K562 (cell line): Measurements from ENCODE around the gene CALML3. TPM values are rescaled to one million over a fixed set of nuclear protein-coding genes. Genes with fewer than 3 reads are reported as not detected.

Experiments used
- ATAC-seq: fragments of 200-7000 bp; cut with Tn5 transposase; 3 replicates; pipeline ENCODE4 v1.9.1; 2020; ENCODE audit warnings: moderate library complexity
- BruUV-seq: library from RNA; stranded (reverse); fragments of 400-500 nt; replicated peaks from 2 replicates; lab custom pipeline; 2021; lab: Mats Ljungman, UMichigan
- CTCF ChIA-PET: fragments of 300-600 bp; formaldehyde crosslinking; extraction: SDS; loops from one replicate; lab custom pipeline; 2021; ENCODE audit warnings: low intra/inter-chr PET ratio; lab: Yijun Ruan, JAX
- POLR2A ChIA-PET: fragments of 300-600, 350-650 bp; sonication (Branson Sonifier 250); formaldehyde crosslinking; extraction: SDS; loops from one replicate; lab custom pipeline; 2021; ENCODE audit warnings: antibody characterized with exemption, inconsistent platforms; lab: Yijun Ruan, JAX
- DNase-seq, 4 experiments: peaks; one replicate each; pipeline versions ENCODE4 v3.0.0 to v3.0.0-alpha.2; 2011 to 2018; ENCODE audit warnings: low spot score in 3 of 4, mixed read lengths in 3 of 4; ENCODE audit errors: extremely low read depth in 1 of 4
- FAIRE-seq: peaks from 2 replicates; lab custom pipeline; 2011; peaks lifted over from hg19 to GRCh38; lab: Jason Lieb, UNC
- H2AFZ ChIP-seq: 2 replicates; pipeline ENCODE4 v1.6.0; 2011; ENCODE audit warnings: low read depth, low read length, control low read depth, inconsistent platforms
- H3K27ac ChIP-seq: fragments of 200-600 bp; 3 replicates; pipeline ENCODE4 v1.8.0; 2011; ENCODE audit warnings: low read depth, mild to moderate bottlenecking, control low read depth, inconsistent platforms, low read length, moderate library complexity, mixed read lengths; ENCODE audit errors: extremely low read depth
- H3K27me3 ChIP-seq, 2 experiments: fragments of 300-600 bp in 1 of 2; 2 replicates in 1 of 2; 3 replicates in 1 of 2; pipeline versions ENCODE4 v1.6.0 to v1.8.0; 2011; ENCODE audit warnings: inconsistent platforms in 2 of 2, low read length in 2 of 2, mild to moderate bottlenecking in 1 of 2, mixed read lengths in 1 of 2, moderate library complexity in 1 of 2; ENCODE audit not compliant: control insufficient read depth in 2 of 2, insufficient read depth in 2 of 2
- H3K36me3 ChIP-seq: fragments of 300-600 bp; 3 replicates; pipeline ENCODE4 v1.8.0; 2011; ENCODE audit warnings: mild to moderate bottlenecking, low read length, inconsistent platforms; ENCODE audit not compliant: control insufficient read depth, insufficient read depth
- H3K4me1 ChIP-seq, 2 experiments: fragments of 200-600 bp in 1 of 2; replicated peaks in 1 of 2; 2 replicates in 1 of 2; 3 replicates in 1 of 2; pipeline versions ENCODE4 v1.5.1 to v1.8.0; 2011; ENCODE audit warnings: inconsistent platforms in 2 of 2, low read length in 2 of 2, mild to moderate bottlenecking in 1 of 2, mixed read lengths in 1 of 2, moderate library complexity in 1 of 2; ENCODE audit not compliant: control insufficient read depth in 2 of 2, insufficient read depth in 2 of 2
- H3K4me2 ChIP-seq: 2 replicates; pipeline ENCODE4 v1.6.1; 2011; ENCODE audit warnings: low read length, control low read depth, inconsistent platforms, mixed read lengths; ENCODE audit not compliant: insufficient read depth
- H3K4me3 ChIP-seq: fragments of 200-600 bp; sonication (generic), shearing (Covaris generic); 2 replicates; pipeline ENCODE4 v1.5.1; 2016; ENCODE audit warnings: control low read depth, inconsistent platforms
- H3K79me2 ChIP-seq: fragments of 200-600 bp; 3 replicates; pipeline ENCODE4 v1.8.0; 2011; ENCODE audit warnings: low read length, inconsistent platforms; ENCODE audit not compliant: control insufficient read depth, insufficient read depth
- H3K9ac ChIP-seq, 2 experiments: 2 replicates each; pipeline versions ENCODE4 v1.6.0 to v1.6.1; 2011; ENCODE audit warnings: low read depth in 2 of 2, low read length in 2 of 2, control low read depth in 1 of 2, inconsistent platforms in 1 of 2, mild to moderate bottlenecking in 1 of 2, mixed read lengths in 1 of 2; ENCODE audit not compliant: insufficient read depth in 1 of 2
- H3K9me1 ChIP-seq: one replicate; pipeline ENCODE4 v1.6.0; 2011; ENCODE audit warnings: inconsistent platforms, mild to moderate bottlenecking, low read length, moderate library complexity; ENCODE audit not compliant: control insufficient read depth, insufficient read depth
- H3K9me3 ChIP-seq: replicated peaks from 2 replicates; pipeline ENCODE4 v1.5.1; 2011; ENCODE audit warnings: low read depth, low read length, inconsistent platforms; ENCODE audit not compliant: control insufficient read depth, insufficient read depth
- H4K20me1 ChIP-seq: replicated peaks from 2 replicates; pipeline ENCODE4 v1.6.1; 2011; ENCODE audit warnings: low read length, inconsistent platforms, mixed read lengths; ENCODE audit not compliant: control insufficient read depth, insufficient read depth
- CBFA2T3 ChIP-seq: fragments of 450-650 bp; IDR thresholded peaks from 2 replicates; pipeline ENCODE4 v1.6.1; 2017
- L3MBTL2 ChIP-seq: fragments of 450-650 bp; IDR thresholded peaks from 2 replicates; pipeline ENCODE4 v1.6.1; 2016; ENCODE audit warnings: mild to moderate bottlenecking, moderate library complexity
- NR2C1 ChIP-seq, 2 experiments: fragments of 450-650 bp; IDR thresholded peaks; 2 replicates each; pipeline ENCODE4 v1.6.1; 2017; ENCODE audit warnings: mild to moderate bottlenecking in 2 of 2, antibody characterized with exemption in 1 of 2, inconsistent platforms in 1 of 2, missing compliant biosample characterization in 1 of 2, missing genetic modification characterization in 1 of 2
- SOX6 ChIP-seq: fragments of 450-650 bp; IDR thresholded peaks from 2 replicates; pipeline ENCODE4 v1.6.1; 2014; ENCODE audit warnings: mild to moderate bottlenecking
- TCF3 ChIP-seq: sonication (generic); formaldehyde crosslinking; IDR thresholded peaks from 2 replicates; pipeline ENCODE4 v1.4.0; 2020; ENCODE audit warnings: mild to moderate bottlenecking, missing genetic modification reagents
- YY1 ChIP-seq, 3 experiments: IDR thresholded peaks; 2 replicates each; pipeline ENCODE4 v1.6.1; 2011; ENCODE audit warnings: low read length in 2 of 3, mild to moderate bottlenecking in 2 of 3, moderate library complexity in 2 of 3, borderline replicate concordance in 1 of 3, control low read depth in 1 of 3, low read depth in 1 of 3; ENCODE audit not compliant: insufficient read depth in 3 of 3, insufficient replicate concordance in 2 of 3, control insufficient read depth in 1 of 3, insufficient read length in 1 of 3; ENCODE audit errors: extremely low read depth in 1 of 3
- ZNF347 ChIP-seq: fragments of 450-650 bp; formaldehyde crosslinking; IDR thresholded peaks from 2 replicates; pipeline ENCODE4 v1.4.0; 2020; ENCODE audit warnings: low read depth, mild to moderate bottlenecking, moderate library complexity
- ZNF354B ChIP-seq: fragments of 250-450 bp; sonication (Bioruptor Pico); IDR thresholded peaks from 2 replicates; pipeline ENCODE4 v1.4.0; 2020
- ZNF764 ChIP-seq: fragments of 250-450 bp; sonication (Bioruptor Pico); IDR thresholded peaks from 2 replicates; pipeline ENCODE4 v1.4.0; 2020; ENCODE audit warnings: low read depth, mild to moderate bottlenecking, moderate library complexity
- WGBS: fragments of 100-300 bp; shearing (Covaris generic); methylation state at CpG from one replicate; pipeline ENCODE4 v1.1.6; 2016; ENCODE audit warnings: low coverage, mixed read lengths; ENCODE audit not compliant: insufficient coverage; ENCODE audit errors: missing lambda C conversion rate; 5-methylcytosine and 5-hydroxymethylcytosine counted together
- in situ Hi-C: fragments of 300-500 bp; cut with MboI; formaldehyde crosslinking; loops from 4 replicates; pipeline ENCODE4 v1.15.0; 2018; ENCODE audit warnings: inconsistent platforms, mixed read lengths
- intact Hi-C: fragments of 100-400 bp; cut with micrococcal nuclease; formaldehyde crosslinking; loops from 2 replicates; pipeline ENCODE4 v1.14.2; 2022
- polyA plus RNA-seq, 8 experiments: library from polyadenylated mRNA; depleted of rRNA in 4 of 8; stranded (reverse) in 5 of 8; unstranded in 3 of 8; fragments of >200 nt; fragmentation: Nextera tagmentation in 2 of 8; fragmentation: Illumina TruSeq in 1 of 8; extraction: Ambion mirVana in 2 of 8; extraction: Trizol in 1 of 8; gene quantifications; 2 replicates each; pipeline versions ENCODE4 v1.2.1 to v1.2.3, GENCODE V29; 2011 to 2014; ENCODE audit warnings: inconsistent platforms in 1 of 8, missing spikeins in 1 of 8
- total RNA-seq, 7 experiments: library from RNA; depleted of rRNA in 6 of 7; stranded (reverse); fragments of >200 nt in 6 of 7; fragmentation: Illumina TruSeq in 2 of 7; extraction: Trizol in 2 of 7; gene quantifications; 2 replicates each; pipeline versions ENCODE4 v1.2.1 to v1.2.3, GENCODE V29; 2011 to 2021; ENCODE audit warnings: low replicate concordance in 1 of 7
- TF ChIP-seq, protein P1 (sequence below): fragments of 450-650 bp; IDR thresholded peaks from 2 replicates; pipeline ENCODE4 v1.6.1; 2017; ENCODE audit warnings: antibody characterized with exemption, mild to moderate bottlenecking
- TF ChIP-seq, protein P2 (sequence below): fragments of 250-450 bp; sonication (Bioruptor Pico); IDR thresholded peaks from 2 replicates; pipeline ENCODE4 v1.5.0; 2020; ENCODE audit warnings: mild to moderate bottlenecking
- TF ChIP-seq, protein P3 (sequence below): fragments of 450-650 bp; IDR thresholded peaks from 2 replicates; pipeline ENCODE4 v1.6.1; 2018; ENCODE audit warnings: mild to moderate bottlenecking, low read depth; ENCODE audit not compliant: partially characterized antibody

The CALML3 gene
- total and polyA plus RNA-seq, 9 of the 15 experiments (the other 6 are each of a cell fraction or from before 2014, with no cell fraction given) = not detected

DNA sequence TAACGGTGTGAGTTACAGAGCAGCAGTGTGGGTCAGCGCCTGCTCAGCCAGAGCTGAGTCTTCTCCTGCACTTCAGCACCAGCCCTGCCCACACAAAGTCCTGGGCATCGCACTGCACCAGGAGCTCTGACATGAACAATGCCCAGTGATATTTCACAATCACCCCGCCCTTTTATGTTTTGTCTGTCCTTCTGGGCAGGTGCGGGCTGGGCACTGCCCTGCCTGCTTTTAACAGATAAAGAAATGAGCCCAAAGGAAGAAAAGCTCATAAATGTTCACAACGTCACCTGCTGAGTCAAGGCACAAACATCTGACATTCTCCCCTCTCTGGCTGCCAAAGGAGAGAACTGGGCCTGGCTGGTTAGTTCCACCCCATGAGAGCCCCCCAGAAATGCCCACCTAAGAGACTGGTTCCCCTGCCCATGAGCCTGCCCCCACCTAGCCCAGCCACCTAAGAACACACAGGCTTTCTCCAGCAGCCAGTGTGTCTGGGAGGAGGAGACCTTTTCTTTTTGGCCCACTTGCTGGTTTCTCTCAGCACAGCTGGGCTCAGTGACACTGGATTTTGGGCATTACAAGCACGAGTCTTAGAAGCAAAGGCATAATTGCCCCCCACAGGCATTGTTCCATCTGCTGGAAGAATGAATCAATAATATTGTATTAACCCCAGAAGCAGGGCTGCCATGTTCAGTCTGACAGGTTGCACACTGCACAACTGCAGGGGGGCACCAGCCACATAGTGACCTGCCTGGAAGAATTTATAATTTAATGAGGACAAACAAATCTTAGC is 22.3 kb downstream of the CALML3 start:
- H3K27ac ChIP-seq = peak overlapping the region; percentile 68; the same call in 1 of the 3 replicates
- no peak overlapping the region for H3K4me2 ChIP-seq
- ChIA-PET CTCF (no interaction called here), POLR2A (interaction anchor here (0.7 kb wide), 1 partner anchor 83 kb away, joined by 3 read pairs; no protein-coding TSS in a partner anchor)
- H3K27me3 ChIP-seq = no peaks in the 10 kb centered on the region
- peaks cover 53 to 71% of the 10 kb centered on the region in 2 experiments for H3K4me1 ChIP-seq
- no peak overlapping the region for H3K4me3 ChIP-seq
- BruUV-seq = no TSS peak
- no peaks in the 10 kb centered on the region for H3K9me1 ChIP-seq
- DNase-seq (no peak), ATAC-seq (no peak), FAIRE-seq (no peak)
- in situ Hi-C loops (no loop called here), intact Hi-C loops (loop anchor here (5.0 kb wide), 1 partner anchor 65 kb away; no protein-coding TSS in a partner anchor)
- no peaks in the 10 kb centered on the region for H3K79me2 ChIP-seq
- H3K36me3 ChIP-seq = no peaks in the 10 kb centered on the region
- H4K20me1 ChIP-seq = no peaks in the 10 kb centered on the region
- WGBS = 63% methylated on average over 7 of the region's 7 CpGs
- peak overlapping the region; percentile 93; the same call in 1 of the 2 replicates for H2AFZ ChIP-seq
- H3K9me3 ChIP-seq = no peaks in the 10 kb centered on the region
- peak overlapping the region; percentile 21 to 81; a peak in 1 of 4 replicates for H3K9ac ChIP-seq
- TF ChIP-seq, protein P1, sequence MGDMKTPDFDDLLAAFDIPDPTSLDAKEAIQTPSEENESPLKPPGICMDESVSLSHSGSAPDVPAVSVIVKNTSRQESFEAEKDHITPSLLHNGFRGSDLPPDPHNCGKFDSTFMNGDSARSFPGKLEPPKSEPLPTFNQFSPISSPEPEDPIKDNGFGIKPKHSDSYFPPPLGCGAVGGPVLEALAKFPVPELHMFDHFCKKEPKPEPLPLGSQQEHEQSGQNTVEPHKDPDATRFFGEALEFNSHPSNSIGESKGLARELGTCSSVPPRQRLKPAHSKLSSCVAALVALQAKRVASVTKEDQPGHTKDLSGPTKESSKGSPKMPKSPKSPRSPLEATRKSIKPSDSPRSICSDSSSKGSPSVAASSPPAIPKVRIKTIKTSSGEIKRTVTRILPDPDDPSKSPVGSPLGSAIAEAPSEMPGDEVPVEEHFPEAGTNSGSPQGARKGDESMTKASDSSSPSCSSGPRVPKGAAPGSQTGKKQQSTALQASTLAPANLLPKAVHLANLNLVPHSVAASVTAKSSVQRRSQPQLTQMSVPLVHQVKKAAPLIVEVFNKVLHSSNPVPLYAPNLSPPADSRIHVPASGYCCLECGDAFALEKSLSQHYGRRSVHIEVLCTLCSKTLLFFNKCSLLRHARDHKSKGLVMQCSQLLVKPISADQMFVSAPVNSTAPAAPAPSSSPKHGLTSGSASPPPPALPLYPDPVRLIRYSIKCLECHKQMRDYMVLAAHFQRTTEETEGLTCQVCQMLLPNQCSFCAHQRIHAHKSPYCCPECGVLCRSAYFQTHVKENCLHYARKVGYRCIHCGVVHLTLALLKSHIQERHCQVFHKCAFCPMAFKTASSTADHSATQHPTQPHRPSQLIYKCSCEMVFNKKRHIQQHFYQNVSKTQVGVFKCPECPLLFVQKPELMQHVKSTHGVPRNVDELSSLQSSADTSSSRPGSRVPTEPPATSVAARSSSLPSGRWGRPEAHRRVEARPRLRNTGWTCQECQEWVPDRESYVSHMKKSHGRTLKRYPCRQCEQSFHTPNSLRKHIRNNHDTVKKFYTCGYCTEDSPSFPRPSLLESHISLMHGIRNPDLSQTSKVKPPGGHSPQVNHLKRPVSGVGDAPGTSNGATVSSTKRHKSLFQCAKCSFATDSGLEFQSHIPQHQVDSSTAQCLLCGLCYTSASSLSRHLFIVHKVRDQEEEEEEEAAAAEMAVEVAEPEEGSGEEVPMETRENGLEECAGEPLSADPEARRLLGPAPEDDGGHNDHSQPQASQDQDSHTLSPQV = 0 out of 2 replicates have a peak, but pooled peaks have one; percentile 18
- peak; percentile 37; the same call in 1 of the 2 replicates for TF ChIP-seq TCF3
- no peak for TF ChIP-seq SOX6
- no peak for TF ChIP-seq L3MBTL2
- 0 out of 2 replicates have a peak, but pooled peaks have one; percentile 18 for TF ChIP-seq CBFA2T3
- no peak for TF ChIP-seq ZNF354B (CRISPR knock-in tag)
- TF ChIP-seq, protein P2, sequence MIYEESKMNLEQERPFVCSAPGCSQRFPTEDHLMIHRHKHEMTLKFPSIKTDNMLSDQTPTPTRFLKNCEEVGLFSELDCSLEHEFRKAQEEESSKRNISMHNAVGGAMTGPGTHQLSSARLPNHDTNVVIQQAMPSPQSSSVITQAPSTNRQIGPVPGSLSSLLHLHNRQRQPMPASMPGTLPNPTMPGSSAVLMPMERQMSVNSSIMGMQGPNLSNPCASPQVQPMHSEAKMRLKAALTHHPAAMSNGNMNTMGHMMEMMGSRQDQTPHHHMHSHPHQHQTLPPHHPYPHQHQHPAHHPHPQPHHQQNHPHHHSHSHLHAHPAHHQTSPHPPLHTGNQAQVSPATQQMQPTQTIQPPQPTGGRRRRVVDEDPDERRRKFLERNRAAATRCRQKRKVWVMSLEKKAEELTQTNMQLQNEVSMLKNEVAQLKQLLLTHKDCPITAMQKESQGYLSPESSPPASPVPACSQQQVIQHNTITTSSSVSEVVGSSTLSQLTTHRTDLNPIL (CRISPR knock-in tag) = no peak
- no peak for TF ChIP-seq NR2C1 (IDR thresholded peaks at IDR 0.05)
- TF ChIP-seq NR2C1 (tag; IDR thresholded peaks at IDR 0.05) = no peak
- TF ChIP-seq ZNF347 (CRISPR knock-in tag) = no peak
- TF ChIP-seq ZNF764 (CRISPR knock-in tag) = no peak
- TF ChIP-seq, protein P3, sequence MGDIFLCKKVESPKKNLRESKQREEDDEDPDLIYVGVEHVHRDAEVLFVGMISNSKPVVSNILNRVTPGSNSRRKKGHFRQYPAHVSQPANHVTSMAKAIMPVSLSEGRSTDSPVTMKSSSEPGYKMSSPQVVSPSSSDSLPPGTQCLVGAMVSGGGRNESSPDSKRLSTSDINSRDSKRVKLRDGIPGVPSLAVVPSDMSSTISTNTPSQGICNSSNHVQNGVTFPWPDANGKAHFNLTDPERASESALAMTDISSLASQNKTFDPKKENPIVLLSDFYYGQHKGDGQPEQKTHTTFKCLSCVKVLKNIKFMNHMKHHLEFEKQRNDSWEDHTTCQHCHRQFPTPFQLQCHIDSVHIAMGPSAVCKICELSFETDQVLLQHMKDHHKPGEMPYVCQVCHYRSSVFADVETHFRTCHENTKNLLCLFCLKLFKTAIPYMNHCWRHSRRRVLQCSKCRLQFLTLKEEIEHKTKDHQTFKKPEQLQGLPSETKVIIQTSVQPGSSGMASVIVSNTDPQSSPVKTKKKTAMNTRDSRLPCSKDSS = no peak
- TF ChIP-seq YY1 (IDR thresholded peaks at IDR 0.05; ENCODE audit: borderline replicate concordance in 1 of 3, control insufficient read depth in 1 of 3, extremely low read depth in 1 of 3, insufficient read depth in 3 of 3, insufficient read length in 1 of 3, insufficient replicate concordance in 2 of 3, low read depth in 1 of 3, low read length in 2 of 3) = no peak
